GM12878 (cell line): Measurements from ENCODE around the gene GOLGA8M. TPM values are rescaled to one million over a fixed set of nuclear protein-coding genes. Genes with fewer than 3 reads are reported as not detected.
"Not testable (repeated sequence)": the region's sequence is repeated elsewhere in the genome, so short reads cannot be mapped to it uniquely, and the experiment has no call there.

ENCODE experiments used
- ATAC-seq: fragments of 200-7000 bp; cut with Tn5 transposase; 3 replicates; pipeline ENCODE4 v1.9.1; 2020; ENCODE audit warnings: mild to moderate bottlenecking, moderate library complexity
- BruUV-seq: library from RNA; stranded (reverse); fragments of 400-500 nt; replicated peaks from 2 replicates; lab custom pipeline; 2021; lab: Mats Ljungman, UMichigan
- CTCF ChIA-PET: fragments of 300-600 bp; sonication (Branson Sonifier 250); formaldehyde crosslinking; extraction: SDS; loops from one replicate; lab custom pipeline; 2021; ENCODE audit warnings: inconsistent platforms; lab: Yijun Ruan, JAX
- POLR2A ChIA-PET: fragments of 350-600 bp; formaldehyde crosslinking; extraction: SDS; loops from one replicate; lab custom pipeline; 2021; ENCODE audit warnings: inconsistent platforms; lab: Charles Lee
- RAD21 ChIA-PET: fragments of 300-600 bp; sonication (Branson Sonifier 250); formaldehyde crosslinking; loops from one replicate; lab custom pipeline; 2023; ENCODE audit warnings: antibody characterized with exemption; ENCODE audit not compliant: unreplicated experiment; lab: Charles Lee
- SMC1A ChIA-PET: fragments of 300-600 bp; sonication (Branson Sonifier 250); formaldehyde crosslinking; loops from one replicate; lab custom pipeline; 2023; ENCODE audit not compliant: unreplicated experiment, uncharacterized antibody; lab: Charles Lee
- DNase-seq: peaks from one replicate; pipeline ENCODE4 v3.0.0-alpha.2; 2011; ENCODE audit warnings: low read depth, low spot score
- FAIRE-seq: peaks from 3 replicates; lab custom pipeline; 2011; peaks lifted over from hg19 to GRCh38; lab: Jason Lieb, UNC
- H2AFZ ChIP-seq: 2 replicates; pipeline ENCODE4 v1.6.0; 2011; ENCODE audit warnings: low read depth, low read length, control low read depth; ENCODE audit not compliant: control insufficient read depth
- H3K27ac ChIP-seq: 2 replicates; pipeline ENCODE4 v1.5.1; 2011; ENCODE audit warnings: control low read depth; ENCODE audit not compliant: control insufficient read depth, insufficient read depth
- H3K27me3 ChIP-seq, 2 experiments: replicated peaks in 1 of 2; 2 replicates each; pipeline versions ENCODE4 v1.6.0 to v1.6.1; 2011; ENCODE audit warnings: low read length in 1 of 2; ENCODE audit not compliant: control insufficient read depth in 2 of 2, insufficient read depth in 2 of 2
- H3K36me3 ChIP-seq, 2 experiments: 2 replicates each; pipeline ENCODE4 v1.5.1; 2011; ENCODE audit warnings: low read length in 1 of 2; ENCODE audit not compliant: control insufficient read depth in 2 of 2, insufficient read depth in 2 of 2
- H3K4me1 ChIP-seq: 2 replicates; pipeline ENCODE4 v1.6.1; 2011; ENCODE audit warnings: mild to moderate bottlenecking, low read length, moderate library complexity, mixed read lengths; ENCODE audit not compliant: control insufficient read depth, insufficient read depth
- H3K4me2 ChIP-seq: 2 replicates; pipeline ENCODE4 v1.6.0; 2011; ENCODE audit warnings: control low read depth; ENCODE audit not compliant: control insufficient read depth, insufficient read depth
- H3K4me3 ChIP-seq: fragments of 200-600 bp; sonication (generic); 2 replicates; pipeline ENCODE4 v1.5.1; 2016
- H3K79me2 ChIP-seq: 2 replicates; pipeline ENCODE4 v1.6.0; 2011; ENCODE audit warnings: low read length; ENCODE audit not compliant: control insufficient read depth, insufficient read depth
- H3K9ac ChIP-seq: 2 replicates; pipeline ENCODE4 v1.8.0; 2011; ENCODE audit warnings: low read length, control low read depth, mixed read lengths; ENCODE audit not compliant: control insufficient read depth, insufficient read depth
- H3K9me3 ChIP-seq: replicated peaks from 3 replicates; pipeline ENCODE4 v1.5.1; 2011; ENCODE audit warnings: mild to moderate bottlenecking, low read length; ENCODE audit not compliant: control insufficient read depth, insufficient read depth
- H4K20me1 ChIP-seq: 2 replicates; pipeline ENCODE4 v1.6.0; 2011; ENCODE audit not compliant: control insufficient read depth, insufficient read depth
- WGBS: methylation state at CpG from one replicate; pipeline ENCODE4 v1.1.6; 2016; ENCODE audit warnings: low lambda C conversion rate; ENCODE audit not compliant: insufficient replicate concordance, insufficient coverage; ENCODE audit errors: missing lambda C conversion rate; 5-methylcytosine and 5-hydroxymethylcytosine counted together
- in situ Hi-C: fragments of 300-500 bp; cut with MboI; formaldehyde crosslinking; loops from 9 replicates; pipeline ENCODE4 v1.14.3; 2018; ENCODE audit warnings: mixed read lengths
- intact Hi-C: fragments of 100-400 bp; cut with micrococcal nuclease; formaldehyde crosslinking; loops from one replicate; pipeline ENCODE4 v1.14.2; 2022; ENCODE audit not compliant: unreplicated experiment
- polyA plus RNA-seq, 11 experiments: library from polyadenylated mRNA; depleted of rRNA in 4 of 11; unstranded in 6 of 11; stranded (reverse) in 5 of 11; fragments of >200 nt; fragmentation: Nextera tagmentation in 4 of 11; fragmentation: Illumina TruSeq in 1 of 11; extraction: Ambion mirVana in 4 of 11; extraction: Trizol in 1 of 11; gene quantifications; 1 replicate in 1 of 11; 2 replicates in 10 of 11; pipeline versions ENCODE4 v1.2.1 to v1.2.3, GENCODE V29; 2011 to 2016; ENCODE audit warnings: inconsistent platforms in 2 of 11, missing spikeins in 2 of 11, low read depth in 1 of 11
- total RNA-seq, 4 experiments: library from RNA; depleted of rRNA in 3 of 4; stranded (reverse); fragments of >200 nt in 3 of 4; fragmentation: Illumina TruSeq in 1 of 4; extraction: Trizol in 1 of 4; gene quantifications; 2 replicates each; pipeline versions ENCODE4 v1.2.1 to v1.2.3, GENCODE V29; 2013 to 2021

The GOLGA8M gene
- total and polyA plus RNA-seq, 10 of the 15 experiments (the other 5 are each of a cell fraction or from before 2014, with no cell fraction given): 0.08 TPM; not detected in 9

DNA sequence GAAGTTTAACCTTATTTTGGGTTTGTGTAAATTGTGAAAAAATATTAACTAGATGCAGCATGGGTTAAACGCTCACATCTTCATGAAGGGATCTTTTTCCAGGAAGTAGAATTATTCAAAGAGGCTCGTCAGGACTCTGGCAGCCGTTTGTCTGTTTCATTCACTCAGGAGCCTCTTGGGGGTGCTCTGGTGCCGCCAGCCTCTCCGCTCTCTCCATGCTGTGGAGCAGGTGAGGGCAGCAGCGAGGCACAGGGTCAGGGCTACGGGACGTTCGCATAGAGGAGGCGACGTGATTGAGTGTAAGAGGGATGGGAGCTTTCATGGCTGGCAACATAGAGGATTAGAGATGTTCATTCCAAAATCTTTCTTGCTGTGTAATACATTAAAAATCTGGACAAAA lies 48.5 kb downstream of the GOLGA8M start:
- H3K4me1 ChIP-seq, H3K9me3 ChIP-seq, DNase-seq, H3K27ac ChIP-seq, H3K9ac ChIP-seq, H3K36me3 ChIP-seq, SMC1A ChIA-PET, H4K20me1 ChIP-seq, H2AFZ ChIP-seq, intact Hi-C loops, H3K4me2 ChIP-seq, H3K79me2 ChIP-seq, BruUV-seq, in situ Hi-C loops, POLR2A ChIA-PET, H3K27me3 ChIP-seq, H3K4me3 ChIP-seq, RAD21 ChIA-PET, FAIRE-seq, CTCF ChIA-PET: not testable (repeated sequence)
- ATAC-seq: peak; percentile 40; the same call in 2 of the 3 replicates
- no CpG with 5 or more reads among the region's 11 CpGs for WGBS

DNA sequence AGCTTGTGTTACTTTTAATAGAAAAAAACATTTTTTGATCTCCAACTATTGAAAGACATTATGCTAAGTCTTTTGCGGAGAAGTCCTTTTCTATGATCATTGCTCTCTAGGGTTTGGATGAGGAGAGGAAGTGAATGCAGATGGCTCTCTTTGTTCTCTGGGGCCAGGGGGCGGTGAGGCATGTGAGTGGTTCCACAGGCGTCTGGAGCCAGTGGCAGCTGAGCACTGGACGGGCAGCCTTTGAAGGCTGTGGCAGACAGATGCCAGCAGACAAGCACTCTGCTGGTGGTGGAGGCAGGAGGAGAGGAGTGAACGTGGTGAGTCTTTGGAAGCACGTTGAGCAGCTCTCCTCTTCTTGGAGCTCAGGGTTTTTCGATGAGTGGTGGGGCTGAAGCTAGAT lies 51.5 kb downstream of the GOLGA8M start:
- in situ Hi-C loops, H3K9me3 ChIP-seq, H3K4me2 ChIP-seq, FAIRE-seq, H3K27ac ChIP-seq, BruUV-seq, H2AFZ ChIP-seq, H4K20me1 ChIP-seq, SMC1A ChIA-PET, H3K36me3 ChIP-seq, H3K4me3 ChIP-seq, DNase-seq, H3K9ac ChIP-seq, H3K27me3 ChIP-seq, CTCF ChIA-PET, RAD21 ChIA-PET, H3K79me2 ChIP-seq, intact Hi-C loops, POLR2A ChIA-PET, H3K4me1 ChIP-seq, ATAC-seq: not testable (repeated sequence)
- WGBS: no CpG with 5 or more reads among the region's 7 CpGs

DNA sequence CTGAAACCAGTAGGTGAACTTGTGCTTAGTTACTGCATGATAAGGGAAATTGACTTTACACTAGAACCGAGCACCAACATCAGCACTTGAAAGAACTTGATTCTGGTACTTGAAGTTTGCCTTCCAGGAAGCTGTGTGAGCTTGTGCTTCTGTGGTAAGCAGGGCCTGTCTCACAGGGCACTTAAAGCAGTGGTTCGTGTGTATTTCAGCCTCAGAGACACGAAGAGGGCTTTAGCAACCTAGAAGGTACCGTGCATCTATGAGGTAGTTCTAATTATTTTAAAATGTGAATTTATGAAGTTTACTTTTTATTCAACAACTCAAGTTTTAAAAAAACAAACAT lies 56.2 kb downstream of the GOLGA8M start:
- H3K36me3 ChIP-seq, in situ Hi-C loops, SMC1A ChIA-PET, ATAC-seq, intact Hi-C loops, H3K9me3 ChIP-seq, H3K27ac ChIP-seq, POLR2A ChIA-PET, H2AFZ ChIP-seq, CTCF ChIA-PET, FAIRE-seq, BruUV-seq, H4K20me1 ChIP-seq, RAD21 ChIA-PET, H3K4me3 ChIP-seq, H3K4me2 ChIP-seq, H3K4me1 ChIP-seq, H3K79me2 ChIP-seq, H3K9ac ChIP-seq, DNase-seq, H3K27me3 ChIP-seq: not testable (repeated sequence)
- WGBS: no CpG with 5 or more reads among the region's 4 CpGs

DNA sequence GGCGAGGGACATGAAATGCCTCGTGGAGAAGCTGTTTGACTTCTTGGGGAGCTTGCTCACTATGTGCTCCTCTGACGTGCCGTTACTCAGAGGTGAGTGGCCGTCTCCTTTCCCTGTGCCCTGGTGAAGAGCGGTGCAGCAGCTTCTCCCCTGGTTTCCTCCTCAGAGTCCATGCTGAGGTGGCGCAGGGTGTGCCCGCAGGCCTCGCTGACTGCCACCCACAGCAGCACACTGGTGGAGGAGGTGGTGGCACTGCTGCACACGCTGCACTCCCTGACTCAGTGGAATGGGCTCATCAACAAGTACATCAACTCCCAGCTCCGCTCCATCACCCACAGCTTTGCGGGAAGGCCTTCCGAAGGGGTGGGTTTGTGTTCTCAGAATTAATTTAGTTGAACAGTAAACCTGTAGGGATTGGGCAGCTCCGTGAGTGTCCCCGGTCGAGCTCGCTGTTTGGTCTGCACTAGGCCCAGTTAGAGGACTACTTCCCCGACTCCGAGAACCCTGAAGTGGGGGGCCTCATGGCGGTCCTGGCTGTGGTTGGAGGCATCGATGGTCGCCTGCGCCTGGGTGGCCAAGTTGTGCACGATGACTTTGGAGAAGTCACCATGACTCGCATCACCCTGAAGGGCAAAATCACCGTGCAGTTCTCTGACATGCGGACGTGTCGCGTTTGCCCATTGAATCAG lies 56.7 kb downstream of the GOLGA8M start:
- H3K9ac ChIP-seq, FAIRE-seq, H3K9me3 ChIP-seq, H3K36me3 ChIP-seq, H3K27ac ChIP-seq, H2AFZ ChIP-seq, H3K27me3 ChIP-seq, H3K4me1 ChIP-seq, H3K79me2 ChIP-seq, POLR2A ChIA-PET, DNase-seq, BruUV-seq, SMC1A ChIA-PET, intact Hi-C loops, H4K20me1 ChIP-seq, ATAC-seq, H3K4me2 ChIP-seq, in situ Hi-C loops, RAD21 ChIA-PET, H3K4me3 ChIP-seq, CTCF ChIA-PET: not testable (repeated sequence)
- WGBS: over 99% methylated on average over 18 of the region's 30 CpGs
